AG04450 (cell line): ENCODE data around the gene PAX8. TPM values are rescaled to one million over a fixed set of nuclear protein-coding genes. Genes with fewer than 3 reads are reported as not detected.

Experiments
- CTCF ChIA-PET: fragments of 300-600, 350-600 bp; formaldehyde crosslinking; extraction: SDS; loops from one replicate; lab custom pipeline; 2022; ENCODE audit warnings: antibody characterized with exemption, inconsistent platforms; lab: Charles Lee
- POLR2A ChIA-PET: fragments of 350-600 bp; formaldehyde crosslinking; extraction: SDS; loops from one replicate; lab custom pipeline; 2021; ENCODE audit warnings: antibody characterized with exemption, inconsistent platforms; lab: Yijun Ruan, JAX
- DNase-seq: peaks from one replicate; pipeline ENCODE4 v3.0.0-alpha.2; 2011; ENCODE audit warnings: low read depth, low spot score
- H3K27ac ChIP-seq: one replicate; pipeline ENCODE4 v1.5.1; 2012; ENCODE audit warnings: low read depth, low read length, control low read depth
- H3K27me3 ChIP-seq: one replicate; pipeline ENCODE4 v1.6.0; 2012; ENCODE audit warnings: low read length; ENCODE audit not compliant: control insufficient read depth, insufficient read depth
- H3K4me3 ChIP-seq: 2 replicates; pipeline ENCODE4 v1.5.1; 2011; ENCODE audit warnings: mild to moderate bottlenecking, low read depth, low read length, control low read depth
- H3K9me3 ChIP-seq: 2 replicates; pipeline ENCODE4 v1.5.1; 2012; ENCODE audit warnings: low read length; ENCODE audit not compliant: control insufficient read depth, insufficient read depth
- CTCF ChIP-seq: IDR thresholded peaks from 2 replicates; pipeline ENCODE4 v1.5.1; 2011; ENCODE audit warnings: low read depth, low read length, control low read depth, inconsistent platforms
- polyA plus RNA-seq: library from polyadenylated mRNA; depleted of rRNA; stranded (reverse); fragments of >200 nt; gene quantifications from 2 replicates; pipeline ENCODE4 v1.2.3, GENCODE V29; 2011

PAX8 gene
- polyA plus RNA-seq, 1 experiment = 1.2 TPM

- TF ChIP-seq CTCF = no peak
- Histone ChIP-seq H3K27me3 (no peaks in the 10 kb centered on the region), H3K9me3 (no peaks in the 10 kb centered on the region; the same call in 1 of the 2 replicates), H3K27ac (no peak overlapping the region), H3K4me3 (no peak overlapping the region)
- ChIA-PET POLR2A (interaction anchor here (0.6 kb wide), 1 partner anchor 12 kb away, joined by 5 read pairs; no protein-coding TSS in a partner anchor), CTCF (interaction anchor here (0.9 to 1.9 kb wide), 9 partner anchors 12 to 169 kb away, joined by 3 to 7 read pairs (median 4); no protein-coding TSS in a partner anchor)
- no peak for DNase-seq
Observed at GRCh38 chr2:113220970-113221708, 57.6 kb downstream of the PAX8 start.

GRCh38 chr2:113219889-113220641 is 58.7 kb downstream of the PAX8 start:
- no peak for TF ChIP-seq CTCF
- Histone ChIP-seq H3K27me3 (no peaks in the 10 kb centered on the region), H3K4me3 (no peak overlapping the region), H3K27ac (no peak overlapping the region), H3K9me3 (no peaks in the 10 kb centered on the region; the same call in 1 of the 2 replicates)
- CTCF ChIA-PET = interaction anchor here (0.9 to 1.9 kb wide), 4 partner anchors 11 to 82 kb away, joined by 3 to 7 read pairs (median 3); no protein-coding TSS in a partner anchor
- POLR2A ChIA-PET = no interaction called here
- DNase-seq = no peak

DNA sequence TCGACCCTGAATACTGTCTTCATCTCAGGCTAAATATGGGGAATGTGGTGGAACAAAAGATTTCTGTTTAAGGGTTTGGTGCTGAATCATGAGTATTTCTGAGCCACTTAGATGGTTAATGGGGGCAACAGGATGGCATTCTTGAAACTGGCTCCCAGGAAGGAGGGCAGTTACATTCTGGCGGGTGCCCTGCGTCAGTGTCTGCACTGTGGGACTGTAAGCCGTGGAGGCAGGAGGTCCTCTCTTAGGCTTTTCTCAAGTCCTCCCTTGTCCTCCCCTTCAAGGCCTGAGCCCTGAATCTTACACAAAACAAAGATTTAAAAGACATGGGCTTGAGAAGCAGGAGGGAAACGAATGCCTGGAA is 59.2 kb downstream of the PAX8 start:
- no peak for TF ChIP-seq CTCF
- no peaks in the 10 kb centered on the region for H3K27me3 ChIP-seq
- ChIA-PET POLR2A (no interaction called here), CTCF (interaction anchor here (0.8 kb wide), 1 partner anchor 11 kb away, joined by 3 read pairs; no protein-coding TSS in a partner anchor)
- no peak for DNase-seq
- H3K9me3 ChIP-seq = no peaks in the 10 kb centered on the region; the same call in 1 of the 2 replicates
- H3K4me3 ChIP-seq = no peak overlapping the region
- H3K27ac ChIP-seq = no peak overlapping the region

GRCh38 chr2:113219092-113219441 is 59.7 kb downstream of the PAX8 start:
- DNase-seq = no peak
- Histone ChIP-seq H3K4me3 (no peak overlapping the region), H3K9me3 (no peaks in the 10 kb centered on the region; the same call in 1 of the 2 replicates), H3K27me3 (no peaks in the 10 kb centered on the region), H3K27ac (no peak overlapping the region)
- ChIA-PET CTCF (interaction anchor here (0.8 kb wide), 1 partner anchor 11 kb away, joined by 3 read pairs; no protein-coding TSS in a partner anchor), POLR2A (no interaction called here)
- TF ChIP-seq CTCF = no peak
